Peyer's patch (tissue), 4 donors: ENCODE results near the gene BRD3.

Experiments
- POLR2A ChIP-seq, 2 donors: fragments of 450-650 bp; IDR thresholded peaks; one replicate each; pipeline ENCODE4 v1.5.1; 2017; ENCODE audit warnings: antibody characterized with exemption in 2 of 2, mild to moderate bottlenecking in 2 of 2, moderate library complexity in 2 of 2
- TF ChIP-seq, protein P1 (sequence below), 6 experiments: fragments of 450-650 bp in 4 of 6; fragments of 200-600 bp in 2 of 6; sonication (generic) in 1 of 6; IDR thresholded peaks; one replicate each; pipeline ENCODE4 v1.5.1; 2017 to 2019; ENCODE audit warnings: antibody characterized with exemption in 6 of 6, mild to moderate bottlenecking in 3 of 6, moderate library complexity in 1 of 6

- TF ChIP-seq, protein P1, sequence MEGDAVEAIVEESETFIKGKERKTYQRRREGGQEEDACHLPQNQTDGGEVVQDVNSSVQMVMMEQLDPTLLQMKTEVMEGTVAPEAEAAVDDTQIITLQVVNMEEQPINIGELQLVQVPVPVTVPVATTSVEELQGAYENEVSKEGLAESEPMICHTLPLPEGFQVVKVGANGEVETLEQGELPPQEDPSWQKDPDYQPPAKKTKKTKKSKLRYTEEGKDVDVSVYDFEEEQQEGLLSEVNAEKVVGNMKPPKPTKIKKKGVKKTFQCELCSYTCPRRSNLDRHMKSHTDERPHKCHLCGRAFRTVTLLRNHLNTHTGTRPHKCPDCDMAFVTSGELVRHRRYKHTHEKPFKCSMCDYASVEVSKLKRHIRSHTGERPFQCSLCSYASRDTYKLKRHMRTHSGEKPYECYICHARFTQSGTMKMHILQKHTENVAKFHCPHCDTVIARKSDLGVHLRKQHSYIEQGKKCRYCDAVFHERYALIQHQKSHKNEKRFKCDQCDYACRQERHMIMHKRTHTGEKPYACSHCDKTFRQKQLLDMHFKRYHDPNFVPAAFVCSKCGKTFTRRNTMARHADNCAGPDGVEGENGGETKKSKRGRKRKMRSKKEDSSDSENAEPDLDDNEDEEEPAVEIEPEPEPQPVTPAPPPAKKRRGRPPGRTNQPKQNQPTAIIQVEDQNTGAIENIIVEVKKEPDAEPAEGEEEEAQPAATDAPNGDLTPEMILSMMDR (IDR thresholded peaks at IDR 0.05), result no peak
- no peak for TF ChIP-seq POLR2A (IDR thresholded peaks at IDR 0.05)
These were observed 40.8 kb downstream of the BRD3 start for GRCh38 chr9:134026981-134027380.
